HEK293 (cell line): ENCODE data around the gene PLK3.

Experiments used
- GLI4 ChIP-seq: fragments of 450-650 bp; formaldehyde crosslinking; IDR thresholded peaks from 2 replicates; pipeline ENCODE4 v1.5.1; 2016; ENCODE audit warnings: missing biosample characterization, missing genetic modification characterization
- GLIS1 ChIP-seq: fragments of 450-650 bp; formaldehyde crosslinking; IDR thresholded peaks from 2 replicates; pipeline ENCODE4 v1.5.1; 2016; ENCODE audit warnings: missing biosample characterization, missing genetic modification characterization
- KLF10 ChIP-seq: fragments of 450-650 bp; IDR thresholded peaks from 2 replicates; pipeline ENCODE4 v1.5.1; 2018; ENCODE audit warnings: missing biosample characterization, mild to moderate bottlenecking, missing genetic modification characterization
- MEIS1 ChIP-seq: sonication (generic); formaldehyde crosslinking; IDR thresholded peaks from 2 replicates; pipeline ENCODE4 v1.8.1; 2022; ENCODE audit warnings: missing genetic modification reagents, mild to moderate bottlenecking, borderline replicate concordance
- OVOL3 ChIP-seq: fragments of 450-650 bp; formaldehyde crosslinking; IDR thresholded peaks from 2 replicates; pipeline ENCODE4 v1.5.1; 2016; ENCODE audit warnings: missing biosample characterization, missing genetic modification characterization
- REPIN1 ChIP-seq: fragments of 450-650 bp; formaldehyde crosslinking; IDR thresholded peaks from 2 replicates; pipeline ENCODE4 v1.5.1; 2017; ENCODE audit warnings: missing biosample characterization, missing genetic modification characterization, low read depth
- SCRT1 ChIP-seq: fragments of 450-650 bp; formaldehyde crosslinking; IDR thresholded peaks from 2 replicates; pipeline ENCODE4 v1.5.1; 2016; ENCODE audit warnings: missing biosample characterization, missing genetic modification characterization, borderline replicate concordance
- SCRT2 ChIP-seq: fragments of 450-650 bp; formaldehyde crosslinking; IDR thresholded peaks from 2 replicates; pipeline ENCODE4 v1.5.1; 2016; ENCODE audit warnings: missing biosample characterization, missing genetic modification characterization
- SP2 ChIP-seq: fragments of 450-650 bp; formaldehyde crosslinking; IDR thresholded peaks from 2 replicates; pipeline ENCODE4 v1.5.1; 2016; ENCODE audit warnings: missing biosample characterization, missing genetic modification characterization
- ZBTB7A ChIP-seq: fragments of 450-650 bp; formaldehyde crosslinking; IDR thresholded peaks from 2 replicates; pipeline ENCODE4 v1.5.1; 2016; ENCODE audit warnings: low read depth, missing biosample characterization, missing genetic modification characterization
- ZFP41 ChIP-seq: fragments of 450-650 bp; formaldehyde crosslinking; IDR thresholded peaks from 2 replicates; pipeline ENCODE4 v1.5.1; 2016; ENCODE audit warnings: missing biosample characterization, missing genetic modification characterization, borderline replicate concordance
- ZNF354C ChIP-seq: fragments of 450-650 bp; formaldehyde crosslinking; IDR thresholded peaks from 2 replicates; pipeline ENCODE4 v1.5.1; 2016; ENCODE audit warnings: missing biosample characterization, missing genetic modification characterization, low read depth, borderline replicate concordance
- ZNF48 ChIP-seq: fragments of 450-650 bp; formaldehyde crosslinking; IDR thresholded peaks from 2 replicates; pipeline ENCODE4 v1.5.1; 2016; ENCODE audit warnings: missing biosample characterization, missing genetic modification characterization
- ZNF654 ChIP-seq: fragments of 450-650 bp; formaldehyde crosslinking; IDR thresholded peaks from 2 replicates; pipeline ENCODE4 v1.5.1; 2016; ENCODE audit warnings: low read depth, missing biosample characterization, missing genetic modification characterization
- ZNF664 ChIP-seq: fragments of 450-650 bp; formaldehyde crosslinking; IDR thresholded peaks from 2 replicates; pipeline ENCODE4 v1.5.1; 2016; ENCODE audit warnings: missing biosample characterization, missing genetic modification characterization
- ZNF701 ChIP-seq: fragments of 450-650 bp; formaldehyde crosslinking; IDR thresholded peaks from 2 replicates; pipeline ENCODE4 v1.5.1; 2016; ENCODE audit warnings: missing biosample characterization, missing genetic modification characterization
- ZNF707 ChIP-seq: fragments of 450-650 bp; formaldehyde crosslinking; IDR thresholded peaks from 2 replicates; pipeline ENCODE4 v1.5.1; 2016; ENCODE audit warnings: missing biosample characterization, missing genetic modification characterization
- ZNF785 ChIP-seq: fragments of 450-650 bp; formaldehyde crosslinking; IDR thresholded peaks from 2 replicates; pipeline ENCODE4 v1.5.1; 2016; ENCODE audit warnings: missing biosample characterization, missing genetic modification characterization
- TF ChIP-seq, protein P1 (sequence below): fragments of 450-650 bp; formaldehyde crosslinking; optimal IDR thresholded peaks from 2 replicates; pipeline ENCODE3; 2016; ENCODE audit warnings: missing biosample characterization, mild to moderate bottlenecking, missing genetic modification characterization
- TF ChIP-seq, protein P2 (sequence below): fragments of 450-650 bp; formaldehyde crosslinking; IDR thresholded peaks from 2 replicates; pipeline ENCODE4 v1.5.1; 2016; ENCODE audit warnings: missing biosample characterization, missing genetic modification characterization
- TF ChIP-seq, protein P3 (sequence below): fragments of 450-650 bp; formaldehyde crosslinking; IDR thresholded peaks from 2 replicates; pipeline ENCODE4 v1.5.1; 2016; ENCODE audit warnings: missing biosample characterization, missing genetic modification characterization
- TF ChIP-seq, protein P4 (sequence below): fragments of 450-650 bp; formaldehyde crosslinking; IDR thresholded peaks from 2 replicates; pipeline ENCODE4 v1.5.1; 2016; ENCODE audit warnings: missing biosample characterization, missing genetic modification characterization
- TF ChIP-seq, protein P5 (sequence below): fragments of 450-650 bp; IDR thresholded peaks from 2 replicates; pipeline ENCODE4 v1.5.1; 2018; ENCODE audit warnings: missing biosample characterization, mild to moderate bottlenecking, missing genetic modification characterization
- TF ChIP-seq, protein P6 (sequence below): IDR thresholded peaks from 2 replicates; pipeline ENCODE4 v1.6.1; 2011; ENCODE audit warnings: mild to moderate bottlenecking, low read depth, low read length, borderline replicate concordance
- TF ChIP-seq, protein P7 (sequence below): fragments of 450-650 bp; formaldehyde crosslinking; IDR thresholded peaks from 2 replicates; pipeline ENCODE4 v1.5.1; 2016; ENCODE audit warnings: missing biosample characterization, missing genetic modification characterization

Gene PLK3

DNA sequence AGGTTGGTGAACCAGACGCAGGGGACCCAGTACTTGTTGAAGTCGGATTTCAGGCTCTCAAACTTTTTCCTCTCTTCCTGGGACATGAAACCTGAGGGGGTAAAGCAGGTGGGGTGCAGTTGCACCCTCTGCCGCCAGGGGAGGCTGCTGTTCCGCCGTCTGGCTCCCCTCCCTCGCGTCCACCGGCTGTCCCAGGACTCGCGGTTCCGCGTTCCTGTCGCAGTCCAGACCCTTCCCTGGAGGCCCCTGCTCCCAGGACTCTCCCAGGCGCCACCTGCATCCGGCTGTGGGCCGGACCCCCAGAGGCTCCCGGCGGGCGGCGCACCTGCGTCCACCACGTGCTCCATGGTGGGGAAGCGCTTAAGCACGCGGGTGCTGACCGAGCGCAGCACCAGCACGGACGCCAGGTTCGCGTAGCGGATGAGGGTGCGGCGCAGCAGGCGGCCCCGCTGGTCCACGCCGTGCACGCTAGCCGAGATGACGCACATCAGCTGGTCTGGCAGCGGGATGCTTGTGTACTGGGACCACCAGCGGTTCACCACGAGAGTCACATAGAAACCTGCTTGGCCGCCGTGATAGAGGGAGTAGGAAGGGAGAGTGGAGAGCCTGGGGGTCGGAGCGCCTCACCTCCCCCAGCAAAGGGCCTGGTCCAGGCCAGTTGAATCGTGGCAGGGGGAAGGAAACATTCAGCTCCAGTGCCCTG, 13.9 kb upstream of the PLK3 start (continued):
- TF ChIP-seq, protein P1, sequence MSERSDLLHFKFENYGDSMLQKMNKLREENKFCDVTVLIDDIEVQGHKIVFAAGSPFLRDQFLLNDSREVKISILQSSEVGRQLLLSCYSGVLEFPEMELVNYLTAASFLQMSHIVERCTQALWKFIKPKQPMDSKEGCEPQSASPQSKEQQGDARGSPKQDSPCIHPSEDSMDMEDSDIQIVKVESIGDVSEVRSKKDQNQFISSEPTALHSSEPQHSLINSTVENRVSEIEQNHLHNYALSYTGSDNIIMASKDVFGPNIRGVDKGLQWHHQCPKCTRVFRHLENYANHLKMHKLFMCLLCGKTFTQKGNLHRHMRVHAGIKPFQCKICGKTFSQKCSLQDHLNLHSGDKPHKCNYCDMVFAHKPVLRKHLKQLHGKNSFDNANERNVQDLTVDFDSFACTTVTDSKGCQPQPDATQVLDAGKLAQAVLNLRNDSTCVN (tag by site-specific recombination), result peak; percentile 97
- TF ChIP-seq SP2 (peak; percentile 29), REPIN1 (tag by site-specific recombination) (no peak), ZBTB7A (tag by site-specific recombination) (no peak), ZNF785 (tag by site-specific recombination) (no peak), ZNF701 (tag by site-specific recombination) (no peak), KLF10 (tag by site-specific recombination) (peak; percentile 31; the same call in 1 of the 2 replicates), MEIS1 (CRISPR knock-in tag) (no peak), GLI4 (no peak), ZNF48 (no peak), ZFP41 (tag by site-specific recombination) (no peak), ZNF354C (tag by site-specific recombination) (no peak), SCRT1 (tag by site-specific recombination) (0 out of 2 replicates have a peak, but pooled peaks have one; percentile 62), ZNF654 (tag by site-specific recombination) (peak; percentile 46), GLIS1 (tag by site-specific recombination) (peak; percentile 99), ZNF707 (no peak), SCRT2 (tag by site-specific recombination) (peak; percentile 88), ZNF664 (tag by site-specific recombination) (no peak), OVOL3 (no peak)
- TF ChIP-seq, protein P2, sequence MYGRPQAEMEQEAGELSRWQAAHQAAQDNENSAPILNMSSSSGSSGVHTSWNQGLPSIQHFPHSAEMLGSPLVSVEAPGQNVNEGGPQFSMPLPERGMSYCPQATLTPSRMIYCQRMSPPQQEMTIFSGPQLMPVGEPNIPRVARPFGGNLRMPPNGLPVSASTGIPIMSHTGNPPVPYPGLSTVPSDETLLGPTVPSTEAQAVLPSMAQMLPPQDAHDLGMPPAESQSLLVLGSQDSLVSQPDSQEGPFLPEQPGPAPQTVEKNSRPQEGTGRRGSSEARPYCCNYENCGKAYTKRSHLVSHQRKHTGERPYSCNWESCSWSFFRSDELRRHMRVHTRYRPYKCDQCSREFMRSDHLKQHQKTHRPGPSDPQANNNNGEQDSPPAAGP (tag by site-specific recombination), result peak; percentile 72; the same call in 1 of the 2 replicates
- TF ChIP-seq, protein P3, sequence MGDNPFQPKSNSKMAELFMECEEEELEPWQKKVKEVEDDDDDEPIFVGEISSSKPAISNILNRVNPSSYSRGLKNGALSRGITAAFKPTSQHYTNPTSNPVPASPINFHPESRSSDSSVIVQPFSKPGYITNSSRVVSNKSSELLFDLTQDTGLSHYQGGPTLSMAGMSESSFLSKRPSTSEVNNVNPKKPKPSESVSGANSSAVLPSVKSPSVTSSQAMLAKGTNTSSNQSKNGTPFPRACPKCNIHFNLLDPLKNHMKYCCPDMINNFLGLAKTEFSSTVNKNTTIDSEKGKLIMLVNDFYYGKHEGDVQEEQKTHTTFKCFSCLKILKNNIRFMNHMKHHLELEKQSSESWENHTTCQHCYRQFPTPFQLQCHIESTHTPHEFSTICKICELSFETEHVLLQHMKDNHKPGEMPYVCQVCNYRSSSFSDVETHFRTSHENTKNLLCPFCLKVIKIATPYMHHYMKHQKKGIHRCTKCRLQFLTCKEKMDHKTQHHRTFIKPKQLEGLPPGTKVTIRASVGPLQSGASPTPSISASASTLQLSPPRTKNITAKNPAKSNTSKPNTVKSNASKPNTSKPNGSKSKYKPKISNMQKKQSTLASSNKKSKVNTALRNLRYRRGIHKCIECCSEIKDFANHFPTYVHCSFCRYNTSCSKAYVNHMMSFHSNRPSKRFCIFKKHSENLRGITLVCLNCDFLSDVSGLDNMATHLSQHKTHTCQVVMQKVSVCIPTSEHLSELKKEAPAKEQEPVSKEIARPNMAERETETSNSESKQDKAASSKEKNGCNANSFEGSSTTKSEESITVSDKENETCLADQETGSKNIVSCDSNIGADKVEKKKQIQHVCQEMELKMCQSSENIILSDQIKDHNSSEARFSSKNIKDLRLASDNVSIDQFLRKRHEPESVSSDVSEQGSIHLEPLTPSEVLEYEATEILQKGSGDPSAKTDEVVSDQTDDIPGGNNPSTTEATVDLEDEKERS, result no peak
- TF ChIP-seq, protein P4, sequence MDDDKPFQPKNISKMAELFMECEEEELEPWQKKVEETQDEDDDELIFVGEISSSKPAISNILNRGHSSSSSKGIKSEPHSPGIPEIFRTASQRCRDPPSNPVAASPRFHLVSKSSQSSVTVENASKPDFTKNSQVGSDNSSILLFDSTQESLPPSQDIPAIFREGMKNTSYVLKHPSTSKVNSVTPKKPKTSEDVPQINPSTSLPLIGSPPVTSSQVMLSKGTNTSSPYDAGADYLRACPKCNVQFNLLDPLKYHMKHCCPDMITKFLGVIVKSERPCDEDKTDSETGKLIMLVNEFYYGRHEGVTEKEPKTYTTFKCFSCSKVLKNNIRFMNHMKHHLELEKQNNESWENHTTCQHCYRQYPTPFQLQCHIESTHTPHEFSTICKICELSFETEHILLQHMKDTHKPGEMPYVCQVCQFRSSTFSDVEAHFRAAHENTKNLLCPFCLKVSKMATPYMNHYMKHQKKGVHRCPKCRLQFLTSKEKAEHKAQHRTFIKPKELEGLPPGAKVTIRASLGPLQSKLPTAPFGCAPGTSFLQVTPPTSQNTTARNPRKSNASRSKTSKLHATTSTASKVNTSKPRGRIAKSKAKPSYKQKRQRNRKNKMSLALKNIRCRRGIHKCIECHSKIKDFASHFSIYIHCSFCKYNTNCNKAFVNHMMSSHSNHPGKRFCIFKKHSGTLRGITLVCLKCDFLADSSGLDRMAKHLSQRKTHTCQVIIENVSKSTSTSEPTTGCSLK (tag by site-specific recombination), result no peak
- TF ChIP-seq, protein P5, sequence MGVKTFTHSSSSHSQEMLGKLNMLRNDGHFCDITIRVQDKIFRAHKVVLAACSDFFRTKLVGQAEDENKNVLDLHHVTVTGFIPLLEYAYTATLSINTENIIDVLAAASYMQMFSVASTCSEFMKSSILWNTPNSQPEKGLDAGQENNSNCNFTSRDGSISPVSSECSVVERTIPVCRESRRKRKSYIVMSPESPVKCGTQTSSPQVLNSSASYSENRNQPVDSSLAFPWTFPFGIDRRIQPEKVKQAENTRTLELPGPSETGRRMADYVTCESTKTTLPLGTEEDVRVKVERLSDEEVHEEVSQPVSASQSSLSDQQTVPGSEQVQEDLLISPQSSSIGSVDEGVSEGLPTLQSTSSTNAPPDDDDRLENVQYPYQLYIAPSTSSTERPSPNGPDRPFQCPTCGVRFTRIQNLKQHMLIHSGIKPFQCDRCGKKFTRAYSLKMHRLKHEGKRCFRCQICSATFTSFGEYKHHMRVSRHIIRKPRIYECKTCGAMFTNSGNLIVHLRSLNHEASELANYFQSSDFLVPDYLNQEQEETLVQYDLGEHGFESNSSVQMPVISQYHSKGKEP (tag by site-specific recombination), result no peak
- TF ChIP-seq, protein P6, sequence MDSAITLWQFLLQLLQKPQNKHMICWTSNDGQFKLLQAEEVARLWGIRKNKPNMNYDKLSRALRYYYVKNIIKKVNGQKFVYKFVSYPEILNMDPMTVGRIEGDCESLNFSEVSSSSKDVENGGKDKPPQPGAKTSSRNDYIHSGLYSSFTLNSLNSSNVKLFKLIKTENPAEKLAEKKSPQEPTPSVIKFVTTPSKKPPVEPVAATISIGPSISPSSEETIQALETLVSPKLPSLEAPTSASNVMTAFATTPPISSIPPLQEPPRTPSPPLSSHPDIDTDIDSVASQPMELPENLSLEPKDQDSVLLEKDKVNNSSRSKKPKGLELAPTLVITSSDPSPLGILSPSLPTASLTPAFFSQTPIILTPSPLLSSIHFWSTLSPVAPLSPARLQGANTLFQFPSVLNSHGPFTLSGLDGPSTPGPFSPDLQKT, result no peak
- TF ChIP-seq, protein P7, sequence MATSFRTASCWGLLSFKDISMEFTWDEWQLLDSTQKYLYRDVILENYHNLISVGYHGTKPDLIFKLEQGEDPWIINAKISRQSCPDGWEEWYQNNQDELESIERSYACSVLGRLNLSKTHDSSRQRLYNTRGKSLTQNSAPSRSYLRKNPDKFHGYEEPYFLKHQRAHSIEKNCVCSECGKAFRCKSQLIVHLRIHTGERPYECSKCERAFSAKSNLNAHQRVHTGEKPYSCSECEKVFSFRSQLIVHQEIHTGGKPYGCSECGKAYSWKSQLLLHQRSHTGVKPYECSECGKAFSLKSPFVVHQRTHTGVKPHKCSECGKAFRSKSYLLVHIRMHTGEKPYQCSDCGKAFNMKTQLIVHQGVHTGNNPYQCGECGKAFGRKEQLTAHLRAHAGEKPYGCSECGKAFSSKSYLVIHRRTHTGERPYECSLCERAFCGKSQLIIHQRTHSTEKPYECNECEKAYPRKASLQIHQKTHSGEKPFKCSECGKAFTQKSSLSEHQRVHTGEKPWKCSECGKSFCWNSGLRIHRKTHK (tag by site-specific recombination), result no peak
